Measurements from ENCODE around the gene MGAT4A.

GRCh38 chr2:98683728-98684127 lies 47.2 kb downstream of the MGAT4A start:
- no peak for TF ChIP-seq BHLHE40 (IDR thresholded peaks at IDR 0.05; ENCODE audit: borderline replicate concordance in 1 of 2, low read depth in 2 of 2, low read length in 1 of 2)
- no peak for TF ChIP-seq IRF3 (IDR thresholded peaks at IDR 0.05)
- TF ChIP-seq CTCF (IDR thresholded peaks at IDR 0.05 in 2 of 3, conservative IDR thresholded peaks at IDR 0.05 in 1 of 3; ENCODE audit: control insufficient read depth in 2 of 3, extremely low read depth in 1 of 3, insufficient read depth in 1 of 3, low read depth in 3 of 3, low read length in 3 of 3) = no peak
- TF ChIP-seq CHD4 (IDR thresholded peaks at IDR 0.05) = no peak
- no peak for TF ChIP-seq CBX3 (IDR thresholded peaks at IDR 0.05; ENCODE audit: borderline replicate concordance, low read depth)
- no peak for TF ChIP-seq SMC3 (IDR thresholded peaks at IDR 0.05; ENCODE audit: borderline replicate concordance, low read length)
- TF ChIP-seq YY1 (IDR thresholded peaks at IDR 0.05; ENCODE audit: low read depth, low read length) = no peak
- no peak for TF ChIP-seq POLR2AphosphoS2 (IDR thresholded peaks at IDR 0.05; ENCODE audit: low read depth, low read length)
- TF ChIP-seq RAD21 (IDR thresholded peaks at IDR 0.05; ENCODE audit: insufficient read depth, low read depth, low read length) = no peak

All from GM12878 (cell line).